H7 (cell line): ENCODE results near the gene TUBA4A. TPM values are rescaled to one million over a fixed set of nuclear protein-coding genes. Genes with fewer than 3 reads are reported as not detected.

ENCODE experiments used
- DNase-seq: peaks from one replicate; pipeline ENCODE4 v3.0.0; 2012
- H3K27me3 ChIP-seq: 2 replicates; pipeline ENCODE4 v1.6.0; 2011; ENCODE audit warnings: mild to moderate bottlenecking, low read length; ENCODE audit not compliant: control insufficient read depth, insufficient read depth
- H3K36me3 ChIP-seq: replicated peaks from 2 replicates; pipeline ENCODE4 v1.5.1; 2011; ENCODE audit warnings: low read length; ENCODE audit not compliant: control insufficient read depth, insufficient read depth
- H3K4me3 ChIP-seq: 2 replicates; pipeline ENCODE4 v1.5.1; 2011; ENCODE audit warnings: low read depth, mild to moderate bottlenecking, control low read depth, low read length, moderate library complexity; ENCODE audit not compliant: insufficient read depth
- total RNA-seq: library from RNA; depleted of rRNA; stranded (reverse); fragments of >200 nt; shearing (Covaris generic); gene quantifications from 2 replicates; pipeline ENCODE4 v1.2.3, GENCODE V29; 2014; rRNA removed

The TUBA4A gene
- total RNA-seq: 20.3 and 43.9 TPM in 2 replicates

GRCh38 chr2:219253753-219254589 is at the start of gene TUBA4A:
TUBA4A (minus strand) TSS chr2:219253918; CDS start chr2:219253858, 60 bp downstream.
- H3K4me3 ChIP-seq: peak within 1 kb of the TSS; percentile 43
- peaks cover 46% of the 10 kb centered on the region for H3K27me3 ChIP-seq
- DNase-seq: peak; percentile 100
- peaks cover 2% of the 10 kb centered on the region for H3K36me3 ChIP-seq

- H3K27me3 ChIP-seq: peaks cover 22% of the 10 kb centered on the region
- no peak overlapping the region for H3K4me3 ChIP-seq
- H3K36me3 ChIP-seq: no peaks in the 10 kb centered on the region
- DNase-seq: no peak
Observed at GRCh38 chr2:219302412-219302968, 48.8 kb upstream of the TUBA4A start.

- no peak for DNase-seq
- Histone ChIP-seq H3K4me3 (no peak overlapping the region), H3K27me3 (peaks cover 21% of the 10 kb centered on the region), H3K36me3 (no peaks in the 10 kb centered on the region)
Observed at GRCh38 chr2:219300022-219300421, 46.3 kb upstream of the TUBA4A start.

GRCh38 chr2:219299372-219299760 is 45.6 kb upstream of the TUBA4A start:
- no peak overlapping the region for H3K4me3 ChIP-seq

GRCh38 chr2:219298759-219299371 is 45.1 kb upstream of the TUBA4A start:
- no peaks in the 10 kb centered on the region for H3K36me3 ChIP-seq
- peak; percentile 97 for DNase-seq
- H3K27me3 ChIP-seq: peaks cover 24% of the 10 kb centered on the region
- no peak overlapping the region for H3K4me3 ChIP-seq

More at GRCh38 chr2:219299372-219299760, 45.6 kb upstream of the TUBA4A start:
- no peak for DNase-seq
- Histone ChIP-seq H3K36me3 (no peaks in the 10 kb centered on the region), H3K27me3 (peaks cover 22% of the 10 kb centered on the region)

GRCh38 chr2:219297766-219298456 is 44.2 kb upstream of the TUBA4A start:
- no peak overlapping the region for H3K4me3 ChIP-seq
- peaks cover 21% of the 10 kb centered on the region for H3K27me3 ChIP-seq
- H3K36me3 ChIP-seq: no peaks in the 10 kb centered on the region
- peak; percentile 60 for DNase-seq

- peak; percentile 45 for DNase-seq
- H3K27me3 ChIP-seq: peaks cover 20% of the 10 kb centered on the region
- H3K36me3 ChIP-seq: no peaks in the 10 kb centered on the region
- no peak overlapping the region for H3K4me3 ChIP-seq
Observed at GRCh38 chr2:219296631-219297391, 43.1 kb upstream of the TUBA4A start.

GRCh38 chr2:219296142-219296541 is 42.4 kb upstream of the TUBA4A start:
- Histone ChIP-seq H3K36me3 (no peaks in the 10 kb centered on the region), H3K27me3 (peaks cover 19% of the 10 kb centered on the region), H3K4me3 (no peak overlapping the region)
- DNase-seq: peak; percentile 36

- Histone ChIP-seq H3K4me3 (peak overlapping the region; percentile 86), H3K36me3 (no peaks in the 10 kb centered on the region), H3K27me3 (peaks cover 14% of the 10 kb centered on the region)
- DNase-seq: peak; percentile 99
Observed at GRCh38 chr2:219294356-219295351, 40.9 kb upstream of the TUBA4A start.

GRCh38 chr2:219293736-219294231 is 40.1 kb upstream of the TUBA4A start:
- no peak for DNase-seq
- Histone ChIP-seq H3K27me3 (peaks cover 9% of the 10 kb centered on the region), H3K36me3 (no peaks in the 10 kb centered on the region), H3K4me3 (peak overlapping the region; percentile 86; the same call in 1 of the 2 replicates)

- no peak for DNase-seq
- no peaks in the 10 kb centered on the region for H3K36me3 ChIP-seq
- peaks cover 9% of the 10 kb centered on the region for H3K27me3 ChIP-seq
- no peak overlapping the region for H3K4me3 ChIP-seq
Observed at GRCh38 chr2:219292616-219293015, 38.9 kb upstream of the TUBA4A start.

- peaks cover 9% of the 10 kb centered on the region for H3K27me3 ChIP-seq
- no peaks in the 10 kb centered on the region for H3K36me3 ChIP-seq
- H3K4me3 ChIP-seq: no peak overlapping the region
- no peak for DNase-seq
Observed at GRCh38 chr2:219291910-219292490, 38.3 kb upstream of the TUBA4A start.
